ENCODE results near the gene CFDP1. TPM values are rescaled to one million over a fixed set of nuclear protein-coding genes. Genes with fewer than 3 reads are reported as not detected.
A peak's percentile ranks its signal among the peaks of the same experiment; 100 is the strongest.

The CFDP1 gene
- total and polyA plus RNA-seq, 2 of the 13 experiments (the other 11 are each of a cell fraction or from before 2014, with no cell fraction given), result 78.6 to 153 TPM

DNA sequence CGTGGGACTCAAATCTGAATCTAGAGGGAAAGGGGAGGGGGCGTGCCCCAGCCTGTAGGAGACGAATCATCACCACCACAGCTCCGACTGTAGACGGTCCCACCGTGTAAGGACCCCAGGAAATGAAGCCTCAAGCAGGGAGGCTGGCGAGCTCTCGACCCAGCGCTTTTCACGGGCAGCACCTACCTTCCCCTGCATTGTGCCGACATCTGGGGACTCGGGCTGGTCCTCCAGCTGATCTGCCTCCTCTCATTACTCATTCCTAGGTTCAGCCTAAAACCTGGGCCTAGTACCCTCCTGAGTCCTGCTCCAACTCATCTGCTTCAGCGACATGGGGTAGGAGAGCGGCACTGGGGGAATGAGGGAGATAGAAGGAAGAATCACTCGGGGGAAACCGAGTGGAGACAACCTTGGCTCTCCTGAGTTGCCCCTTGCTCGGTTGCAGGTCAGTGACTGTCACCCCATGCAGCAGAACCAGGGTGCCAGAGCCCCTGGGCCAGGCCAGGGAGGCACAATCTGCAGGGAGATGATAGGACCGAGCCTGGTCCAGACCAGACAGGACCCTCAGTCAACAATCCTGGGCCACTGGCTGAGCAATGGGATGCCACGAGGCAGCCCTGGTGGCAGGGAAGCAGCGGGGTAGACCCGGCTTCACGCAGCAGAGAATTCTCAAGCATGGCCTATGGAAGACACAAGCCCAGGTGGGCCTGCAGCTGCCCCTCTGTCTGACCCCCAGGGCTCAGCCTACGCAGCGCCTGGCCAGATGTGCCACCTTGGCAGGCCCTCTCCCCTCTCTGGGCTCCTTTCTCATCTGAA, 181.0 kb downstream of the CFDP1 start (continued):
- TF ChIP-seq, protein P1, sequence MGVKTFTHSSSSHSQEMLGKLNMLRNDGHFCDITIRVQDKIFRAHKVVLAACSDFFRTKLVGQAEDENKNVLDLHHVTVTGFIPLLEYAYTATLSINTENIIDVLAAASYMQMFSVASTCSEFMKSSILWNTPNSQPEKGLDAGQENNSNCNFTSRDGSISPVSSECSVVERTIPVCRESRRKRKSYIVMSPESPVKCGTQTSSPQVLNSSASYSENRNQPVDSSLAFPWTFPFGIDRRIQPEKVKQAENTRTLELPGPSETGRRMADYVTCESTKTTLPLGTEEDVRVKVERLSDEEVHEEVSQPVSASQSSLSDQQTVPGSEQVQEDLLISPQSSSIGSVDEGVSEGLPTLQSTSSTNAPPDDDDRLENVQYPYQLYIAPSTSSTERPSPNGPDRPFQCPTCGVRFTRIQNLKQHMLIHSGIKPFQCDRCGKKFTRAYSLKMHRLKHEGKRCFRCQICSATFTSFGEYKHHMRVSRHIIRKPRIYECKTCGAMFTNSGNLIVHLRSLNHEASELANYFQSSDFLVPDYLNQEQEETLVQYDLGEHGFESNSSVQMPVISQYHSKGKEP (CRISPR knock-in tag; IDR thresholded peaks at IDR 0.05), result no peak
- TF ChIP-seq ZNF619 (CRISPR knock-in tag; IDR thresholded peaks at IDR 0.05) (0 out of 2 replicates have a peak, but pooled peaks have one; percentile 77), ZNF749 (CRISPR knock-in tag; IDR thresholded peaks at IDR 0.05; ENCODE audit: borderline replicate concordance) (no peak), ZNF672 (CRISPR knock-in tag; IDR thresholded peaks at IDR 0.05) (0 out of 2 replicates have a peak, but pooled peaks have one; percentile 51), ZNF431 (CRISPR knock-in tag; IDR thresholded peaks at IDR 0.05; ENCODE audit: borderline replicate concordance, low read depth) (no peak), RARA (CRISPR knock-in tag; IDR thresholded peaks at IDR 0.05) (no peak)
- TF ChIP-seq, protein P2, sequence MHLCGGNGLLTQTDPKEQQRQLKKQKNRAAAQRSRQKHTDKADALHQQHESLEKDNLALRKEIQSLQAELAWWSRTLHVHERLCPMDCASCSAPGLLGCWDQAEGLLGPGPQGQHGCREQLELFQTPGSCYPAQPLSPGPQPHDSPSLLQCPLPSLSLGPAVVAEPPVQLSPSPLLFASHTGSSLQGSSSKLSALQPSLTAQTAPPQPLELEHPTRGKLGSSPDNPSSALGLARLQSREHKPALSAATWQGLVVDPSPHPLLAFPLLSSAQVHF (CRISPR knock-in tag; IDR thresholded peaks at IDR 0.05), result no peak; the same call in 1 of the 2 replicates
- TF ChIP-seq, protein P3, sequence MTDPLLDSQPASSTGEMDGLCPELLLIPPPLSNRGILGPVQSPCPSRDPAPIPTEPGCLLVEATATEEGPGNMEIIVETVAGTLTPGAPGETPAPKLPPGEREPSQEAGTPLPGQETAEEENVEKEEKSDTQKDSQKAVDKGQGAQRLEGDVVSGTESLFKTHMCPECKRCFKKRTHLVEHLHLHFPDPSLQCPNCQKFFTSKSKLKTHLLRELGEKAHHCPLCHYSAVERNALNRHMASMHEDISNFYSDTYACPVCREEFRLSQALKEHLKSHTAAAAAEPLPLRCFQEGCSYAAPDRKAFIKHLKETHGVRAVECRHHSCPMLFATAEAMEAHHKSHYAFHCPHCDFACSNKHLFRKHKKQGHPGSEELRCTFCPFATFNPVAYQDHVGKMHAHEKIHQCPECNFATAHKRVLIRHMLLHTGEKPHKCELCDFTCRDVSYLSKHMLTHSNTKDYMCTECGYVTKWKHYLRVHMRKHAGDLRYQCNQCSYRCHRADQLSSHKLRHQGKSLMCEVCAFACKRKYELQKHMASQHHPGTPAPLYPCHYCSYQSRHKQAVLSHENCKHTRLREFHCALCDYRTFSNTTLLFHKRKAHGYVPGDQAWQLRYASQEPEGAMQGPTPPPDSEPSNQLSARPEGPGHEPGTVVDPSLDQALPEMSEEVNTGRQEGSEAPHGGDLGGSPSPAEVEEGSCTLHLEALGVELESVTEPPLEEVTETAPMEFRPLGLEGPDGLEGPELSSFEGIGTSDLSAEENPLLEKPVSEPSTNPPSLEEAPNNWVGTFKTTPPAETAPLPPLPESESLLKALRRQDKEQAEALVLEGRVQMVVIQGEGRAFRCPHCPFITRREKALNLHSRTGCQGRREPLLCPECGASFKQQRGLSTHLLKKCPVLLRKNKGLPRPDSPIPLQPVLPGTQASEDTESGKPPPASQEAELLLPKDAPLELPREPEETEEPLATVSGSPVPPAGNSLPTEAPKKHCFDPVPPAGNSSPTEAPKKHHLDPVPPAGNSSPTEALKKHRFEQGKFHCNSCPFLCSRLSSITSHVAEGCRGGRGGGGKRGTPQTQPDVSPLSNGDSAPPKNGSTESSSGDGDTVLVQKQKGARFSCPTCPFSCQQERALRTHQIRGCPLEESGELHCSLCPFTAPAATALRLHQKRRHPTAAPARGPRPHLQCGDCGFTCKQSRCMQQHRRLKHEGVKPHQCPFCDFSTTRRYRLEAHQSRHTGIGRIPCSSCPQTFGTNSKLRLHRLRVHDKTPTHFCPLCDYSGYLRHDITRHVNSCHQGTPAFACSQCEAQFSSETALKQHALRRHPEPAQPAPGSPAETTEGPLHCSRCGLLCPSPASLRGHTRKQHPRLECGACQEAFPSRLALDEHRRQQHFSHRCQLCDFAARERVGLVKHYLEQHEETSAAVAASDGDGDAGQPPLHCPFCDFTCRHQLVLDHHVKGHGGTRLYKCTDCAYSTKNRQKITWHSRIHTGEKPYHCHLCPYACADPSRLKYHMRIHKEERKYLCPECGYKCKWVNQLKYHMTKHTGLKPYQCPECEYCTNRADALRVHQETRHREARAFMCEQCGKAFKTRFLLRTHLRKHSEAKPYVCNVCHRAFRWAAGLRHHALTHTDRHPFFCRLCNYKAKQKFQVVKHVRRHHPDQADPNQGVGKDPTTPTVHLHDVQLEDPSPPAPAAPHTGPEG (CRISPR knock-in tag; IDR thresholded peaks at IDR 0.05), result no peak
- TF ChIP-seq, protein P4, sequence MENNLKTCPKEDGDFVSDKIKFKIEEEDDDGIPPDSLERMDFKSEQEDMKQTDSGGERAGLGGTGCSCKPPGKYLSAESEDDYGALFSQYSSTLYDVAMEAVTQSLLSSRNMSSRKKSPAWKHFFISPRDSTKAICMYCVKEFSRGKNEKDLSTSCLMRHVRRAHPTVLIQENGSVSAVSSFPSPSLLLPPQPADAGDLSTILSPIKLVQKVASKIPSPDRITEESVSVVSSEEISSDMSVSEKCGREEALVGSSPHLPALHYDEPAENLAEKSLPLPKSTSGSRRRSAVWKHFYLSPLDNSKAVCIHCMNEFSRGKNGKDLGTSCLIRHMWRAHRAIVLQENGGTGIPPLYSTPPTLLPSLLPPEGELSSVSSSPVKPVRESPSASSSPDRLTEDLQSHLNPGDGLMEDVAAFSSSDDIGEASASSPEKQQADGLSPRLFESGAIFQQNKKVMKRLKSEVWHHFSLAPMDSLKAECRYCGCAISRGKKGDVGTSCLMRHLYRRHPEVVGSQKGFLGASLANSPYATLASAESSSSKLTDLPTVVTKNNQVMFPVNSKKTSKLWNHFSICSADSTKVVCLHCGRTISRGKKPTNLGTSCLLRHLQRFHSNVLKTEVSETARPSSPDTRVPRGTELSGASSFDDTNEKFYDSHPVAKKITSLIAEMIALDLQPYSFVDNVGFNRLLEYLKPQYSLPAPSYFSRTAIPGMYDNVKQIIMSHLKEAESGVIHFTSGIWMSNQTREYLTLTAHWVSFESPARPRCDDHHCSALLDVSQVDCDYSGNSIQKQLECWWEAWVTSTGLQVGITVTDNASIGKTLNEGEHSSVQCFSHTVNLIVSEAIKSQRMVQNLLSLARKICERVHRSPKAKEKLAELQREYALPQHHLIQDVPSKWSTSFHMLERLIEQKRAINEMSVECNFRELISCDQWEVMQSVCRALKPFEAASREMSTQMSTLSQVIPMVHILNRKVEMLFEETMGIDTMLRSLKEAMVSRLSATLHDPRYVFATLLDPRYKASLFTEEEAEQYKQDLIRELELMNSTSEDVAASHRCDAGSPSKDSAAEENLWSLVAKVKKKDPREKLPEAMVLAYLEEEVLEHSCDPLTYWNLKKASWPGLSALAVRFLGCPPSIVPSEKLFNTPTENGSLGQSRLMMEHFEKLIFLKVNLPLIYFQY (CRISPR knock-in tag; IDR thresholded peaks at IDR 0.05; ENCODE audit: borderline replicate concordance), result no peak
- TF ChIP-seq, protein P5, sequence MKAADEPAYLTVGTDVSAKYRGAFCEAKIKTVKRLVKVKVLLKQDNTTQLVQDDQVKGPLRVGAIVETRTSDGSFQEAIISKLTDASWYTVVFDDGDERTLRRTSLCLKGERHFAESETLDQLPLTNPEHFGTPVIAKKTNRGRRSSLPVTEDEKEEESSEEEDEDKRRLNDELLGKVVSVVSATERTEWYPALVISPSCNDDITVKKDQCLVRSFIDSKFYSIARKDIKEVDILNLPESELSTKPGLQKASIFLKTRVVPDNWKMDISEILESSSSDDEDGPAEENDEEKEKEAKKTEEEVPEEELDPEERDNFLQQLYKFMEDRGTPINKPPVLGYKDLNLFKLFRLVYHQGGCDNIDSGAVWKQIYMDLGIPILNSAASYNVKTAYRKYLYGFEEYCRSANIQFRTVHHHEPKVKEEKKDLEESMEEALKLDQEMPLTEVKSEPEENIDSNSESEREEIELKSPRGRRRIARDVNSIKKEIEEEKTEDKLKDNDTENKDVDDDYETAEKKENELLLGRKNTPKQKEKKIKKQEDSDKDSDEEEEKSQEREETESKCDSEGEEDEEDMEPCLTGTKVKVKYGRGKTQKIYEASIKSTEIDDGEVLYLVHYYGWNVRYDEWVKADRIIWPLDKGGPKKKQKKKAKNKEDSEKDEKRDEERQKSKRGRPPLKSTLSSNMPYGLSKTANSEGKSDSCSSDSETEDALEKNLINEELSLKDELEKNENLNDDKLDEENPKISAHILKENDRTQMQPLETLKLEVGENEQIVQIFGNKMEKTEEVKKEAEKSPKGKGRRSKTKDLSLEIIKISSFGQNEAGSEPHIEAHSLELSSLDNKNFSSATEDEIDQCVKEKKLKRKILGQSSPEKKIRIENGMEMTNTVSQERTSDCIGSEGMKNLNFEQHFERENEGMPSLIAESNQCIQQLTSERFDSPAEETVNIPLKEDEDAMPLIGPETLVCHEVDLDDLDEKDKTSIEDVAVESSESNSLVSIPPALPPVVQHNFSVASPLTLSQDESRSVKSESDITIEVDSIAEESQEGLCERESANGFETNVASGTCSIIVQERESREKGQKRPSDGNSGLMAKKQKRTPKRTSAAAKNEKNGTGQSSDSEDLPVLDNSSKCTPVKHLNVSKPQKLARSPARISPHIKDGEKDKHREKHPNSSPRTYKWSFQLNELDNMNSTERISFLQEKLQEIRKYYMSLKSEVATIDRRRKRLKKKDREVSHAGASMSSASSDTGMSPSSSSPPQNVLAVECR (CRISPR knock-in tag; IDR thresholded peaks at IDR 0.05; ENCODE audit: borderline replicate concordance), result no peak

Measured in HepG2 (cell line).